GM08714 (cell line): ENCODE results near the gene MTMR12.
"Not testable (repeated sequence)": the region's sequence is repeated elsewhere in the genome, so short reads cannot be mapped to it uniquely, and the experiment has no call there.

Experiments
- H3K4me3 ChIP-seq: fragments of 200-500 bp; sonication (Bioruptor generic); 2 replicates; pipeline ENCODE4 v1.5.1; 2014; ENCODE audit warnings: mild to moderate bottlenecking, low read length, inconsistent platforms
- ZNF274 ChIP-seq: IDR thresholded peaks from 2 replicates; pipeline ENCODE4 v1.6.1; 2012; ENCODE audit warnings: mild to moderate bottlenecking, low read depth, low read length

The MTMR12 gene

DNA sequence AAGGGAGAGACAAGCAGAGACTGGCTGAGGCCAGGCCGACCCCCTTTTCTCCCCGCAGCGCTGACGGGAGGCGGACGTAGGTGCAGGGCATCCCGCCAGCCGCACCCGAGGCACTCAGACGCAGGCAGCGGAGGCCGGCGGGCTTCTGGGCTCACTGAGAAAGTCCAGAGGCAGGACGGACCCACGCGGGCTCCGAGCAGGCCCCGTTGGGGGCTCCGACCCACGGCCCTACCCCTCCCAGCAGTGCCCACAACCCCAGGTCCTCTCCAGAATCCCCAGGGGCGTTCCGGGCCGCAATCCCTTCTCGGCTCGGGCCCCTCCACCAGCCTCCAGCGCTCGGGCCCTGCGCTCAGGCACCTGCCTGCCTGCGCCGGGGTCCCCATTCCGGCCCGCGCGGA is 543 bp downstream of the MTMR12 start:
- peak overlapping the region; percentile 88 for H3K4me3 ChIP-seq
- TF ChIP-seq ZNF274, result no peak

DNA sequence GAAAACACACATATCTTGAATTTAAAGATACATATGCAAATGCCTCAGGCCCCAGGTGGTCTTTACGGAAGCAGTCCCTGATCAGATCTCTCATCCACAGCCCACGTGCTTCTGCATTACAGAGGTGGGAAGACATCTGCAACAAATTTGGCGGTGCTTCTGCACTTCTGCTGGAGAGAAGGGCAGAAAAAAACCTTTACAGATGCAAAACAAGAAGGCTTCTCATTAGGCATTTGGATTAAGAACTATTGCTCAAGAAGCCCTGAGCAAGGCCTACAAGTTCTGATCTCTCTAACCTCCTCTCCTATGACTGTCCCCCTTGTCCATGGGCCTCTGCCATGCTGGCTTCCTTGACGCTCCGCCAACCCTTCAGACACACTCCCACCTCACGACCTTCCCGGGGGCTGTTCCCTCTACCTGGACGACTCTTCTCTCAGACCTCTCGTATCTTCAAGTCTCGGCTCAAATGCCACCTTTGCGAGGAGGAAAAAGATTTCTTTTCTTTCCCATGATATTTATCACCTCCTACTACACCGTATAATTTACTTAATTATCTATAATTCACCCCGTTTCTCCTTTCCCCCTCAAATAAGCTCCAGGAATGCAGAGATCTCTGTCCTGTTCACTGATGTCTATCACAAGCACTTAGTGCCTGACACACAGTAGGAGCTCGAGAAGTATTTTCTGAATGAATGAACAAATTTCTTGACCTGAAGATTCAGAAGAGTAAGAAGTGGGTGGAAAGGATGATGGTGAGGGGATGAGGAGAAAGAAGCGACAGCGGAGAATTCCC is 1.1 kb downstream of the MTMR12 start:
- H3K4me3 ChIP-seq, result peak overlapping the region; percentile 88
- TF ChIP-seq ZNF274, result no peak

DNA sequence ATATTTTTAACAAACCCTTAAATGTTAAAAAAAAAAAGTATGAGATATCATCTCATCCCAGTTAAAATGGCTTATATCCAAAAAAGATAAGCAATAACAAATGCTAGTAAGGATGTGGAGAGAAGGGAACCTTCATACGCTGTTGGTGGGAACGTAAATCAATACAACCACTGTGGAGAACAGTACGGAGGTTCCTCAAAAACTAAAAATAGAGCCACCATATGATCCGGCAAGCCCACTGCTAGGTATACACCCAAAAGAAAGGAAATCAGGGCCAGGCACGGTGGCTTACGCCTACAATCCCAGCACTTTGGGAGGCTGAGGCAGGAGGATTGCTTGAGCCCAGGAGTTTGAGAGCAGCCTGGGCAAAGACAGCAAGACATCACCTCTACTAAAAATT is 3.0 kb downstream of the MTMR12 start:
- peak overlapping the region; percentile 42; the same call in 1 of the 2 replicates for H3K4me3 ChIP-seq
- no peak for TF ChIP-seq ZNF274

DNA sequence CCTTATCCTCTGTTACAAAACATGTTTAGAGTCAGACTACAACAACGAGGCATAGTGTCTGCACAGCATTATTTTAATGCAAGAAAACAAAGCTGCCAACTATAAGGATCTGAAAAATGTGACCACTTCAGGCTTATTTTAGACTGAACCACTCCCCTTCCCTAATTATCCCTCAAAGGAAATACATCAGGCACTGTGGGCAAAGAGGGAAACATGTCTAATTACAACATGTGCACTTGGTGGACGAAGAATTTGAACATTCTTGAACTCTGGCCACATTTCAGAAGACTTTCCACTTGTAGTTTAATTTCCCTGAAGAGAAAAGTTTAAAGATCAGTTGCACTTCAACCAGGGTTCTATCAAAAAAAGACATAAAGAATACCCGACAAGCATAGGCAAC is 3.8 kb downstream of the MTMR12 start:
- no peak overlapping the region for H3K4me3 ChIP-seq
- no peak for TF ChIP-seq ZNF274

DNA sequence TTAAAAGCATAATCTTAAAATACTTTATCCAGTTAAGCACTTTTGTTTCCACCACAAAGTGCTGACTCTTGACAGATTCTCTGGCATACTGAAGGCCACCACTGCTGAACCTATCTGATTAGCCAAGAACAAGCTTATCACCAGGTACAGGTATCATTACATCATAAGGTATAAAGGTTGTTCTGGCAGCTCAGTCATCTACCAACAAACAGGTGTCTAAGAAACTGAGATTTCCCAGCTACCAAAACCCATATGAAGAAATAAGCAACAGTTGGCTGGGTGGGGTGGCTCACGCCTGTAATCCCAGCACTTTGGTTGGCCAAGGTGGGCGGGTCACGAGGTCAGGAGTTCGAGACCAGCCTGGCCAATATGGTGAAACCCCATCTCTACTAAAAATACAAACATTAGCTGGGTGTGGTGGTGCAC is 5.0 kb downstream of the MTMR12 start:
- no peak overlapping the region for H3K4me3 ChIP-seq
- TF ChIP-seq ZNF274, result no peak

DNA sequence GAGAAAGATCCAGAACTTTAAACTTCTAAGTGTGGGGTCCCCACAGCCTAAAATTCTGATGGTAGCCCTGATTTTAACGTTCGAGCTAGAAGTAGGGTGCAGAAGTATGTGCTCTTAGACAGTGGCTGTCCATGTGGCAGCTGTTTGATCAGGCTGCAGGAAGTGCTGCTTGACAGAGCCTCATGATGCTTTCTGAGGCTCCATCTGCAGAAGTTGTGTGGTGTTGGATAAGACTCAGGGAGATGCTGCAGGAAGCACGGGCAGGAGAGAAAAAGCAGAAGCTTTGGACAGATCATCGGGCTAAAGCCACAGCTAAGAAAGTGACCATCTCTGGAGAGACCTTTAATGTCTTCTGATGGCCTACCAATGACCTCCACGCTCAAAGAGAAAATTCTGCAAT is 8.1 kb downstream of the MTMR12 start:
- no peak for TF ChIP-seq ZNF274
- no peak overlapping the region for H3K4me3 ChIP-seq

DNA sequence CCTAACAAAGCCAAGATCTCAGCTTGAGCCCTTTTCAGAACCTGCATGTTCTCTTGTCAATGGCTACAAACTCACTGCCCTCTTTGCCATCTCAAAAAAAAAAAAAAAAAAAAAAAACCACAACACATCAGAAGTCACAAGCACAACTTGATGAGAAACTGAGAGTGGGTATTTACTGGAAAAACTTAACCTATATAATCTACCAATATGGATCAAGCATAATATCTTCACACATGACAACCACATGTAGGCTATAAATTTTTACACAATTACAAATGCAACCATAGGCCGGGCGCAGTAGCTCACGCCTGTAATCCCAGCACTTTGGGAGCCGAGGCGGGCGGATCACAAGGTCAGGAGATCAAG is 9.0 kb downstream of the MTMR12 start:
- TF ChIP-seq ZNF274, result no peak
- H3K4me3 ChIP-seq, result no peak overlapping the region

DNA sequence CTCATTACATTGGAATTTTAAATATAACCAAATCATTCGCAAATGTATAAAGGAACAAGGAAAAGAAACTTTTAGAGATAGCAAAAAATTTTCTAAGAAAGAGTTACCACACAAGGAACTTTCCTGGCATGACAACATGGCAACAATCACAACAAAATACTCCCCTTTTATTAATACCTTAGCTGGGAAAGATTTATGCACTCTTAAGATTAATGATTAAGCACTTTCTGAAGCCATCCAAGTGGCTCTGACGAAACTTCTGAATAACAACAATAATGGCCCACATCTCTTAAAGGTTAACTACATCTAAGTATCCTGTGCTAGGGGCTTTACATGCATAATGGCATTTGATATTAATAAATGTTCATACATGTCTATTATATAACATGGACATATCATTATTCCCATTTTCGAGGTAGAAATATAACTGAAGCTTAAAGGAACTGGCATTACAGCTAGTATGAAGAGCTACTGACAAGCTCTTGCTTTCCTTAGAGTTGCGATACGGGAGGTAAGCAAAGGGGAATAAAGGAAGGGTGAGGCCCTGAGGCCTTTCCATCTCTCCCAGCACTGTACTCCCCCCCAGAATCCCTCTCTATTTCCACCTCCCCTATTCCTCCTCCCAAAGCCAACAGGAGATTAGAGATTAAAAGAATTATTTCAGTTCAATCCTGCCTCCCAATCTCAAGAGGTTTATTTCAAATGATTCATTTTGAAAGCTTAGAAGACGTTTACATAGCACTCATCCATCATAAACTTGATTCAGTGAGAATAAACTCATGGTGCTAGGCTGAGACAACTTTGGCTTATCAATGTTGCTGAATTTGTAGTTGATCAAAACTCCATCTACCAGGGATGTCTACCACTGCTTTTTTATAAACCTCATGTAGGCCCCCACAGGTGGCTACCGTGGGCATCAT is 9.6 kb downstream of the MTMR12 start:
- TF ChIP-seq ZNF274, result no peak
- no peak overlapping the region for H3K4me3 ChIP-seq

DNA sequence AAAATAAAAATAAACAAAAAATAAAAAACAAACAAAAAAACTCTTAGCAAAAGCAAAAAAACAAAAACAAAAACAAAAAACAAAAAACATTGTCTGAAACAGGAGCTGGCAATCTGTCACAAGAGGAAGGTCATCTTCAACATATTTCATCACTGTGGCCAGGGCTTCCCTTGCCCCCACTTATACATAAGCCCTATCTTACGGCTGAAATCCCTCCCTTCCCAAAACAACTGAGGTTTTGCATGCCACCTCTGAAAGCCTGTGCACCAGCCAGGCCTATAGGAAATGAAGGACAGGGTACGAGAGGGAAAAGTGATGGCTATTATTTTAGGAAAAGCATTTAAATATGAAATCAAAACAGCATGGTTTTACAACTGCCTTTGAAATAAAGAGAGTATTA is 10.8 kb downstream of the MTMR12 start:
- no peak for TF ChIP-seq ZNF274
- H3K4me3 ChIP-seq, result no peak overlapping the region

DNA sequence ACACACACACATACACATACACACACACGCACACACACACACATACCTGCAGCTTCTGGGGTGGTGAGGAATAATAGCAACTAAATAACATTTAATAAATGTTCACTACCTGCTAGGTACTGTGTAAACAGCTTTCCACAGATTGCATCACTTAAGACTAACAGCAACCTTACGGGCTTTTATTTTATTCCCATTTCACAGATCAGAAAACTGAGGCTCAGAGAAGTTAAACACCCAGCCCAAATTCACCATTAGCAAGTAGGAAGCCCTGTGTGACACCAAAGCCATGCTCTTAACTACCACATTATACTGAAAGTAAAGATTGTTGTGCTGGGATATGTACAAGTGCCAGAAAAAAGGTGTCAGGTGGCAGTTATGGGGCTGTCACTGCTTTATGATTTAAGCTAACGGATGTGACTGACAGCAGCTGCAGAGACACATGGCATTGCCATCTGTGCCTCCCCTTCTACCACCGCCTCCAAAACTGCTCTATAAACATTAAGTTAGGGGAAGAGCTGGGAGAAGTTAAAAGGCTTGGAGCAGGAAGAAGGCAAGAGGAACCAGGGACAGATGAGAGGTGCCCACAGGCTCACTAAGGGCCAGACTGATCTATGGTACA is 13.6 kb downstream of the MTMR12 start:
- no peak for TF ChIP-seq ZNF274
- H3K4me3 ChIP-seq, result no peak overlapping the region

DNA sequence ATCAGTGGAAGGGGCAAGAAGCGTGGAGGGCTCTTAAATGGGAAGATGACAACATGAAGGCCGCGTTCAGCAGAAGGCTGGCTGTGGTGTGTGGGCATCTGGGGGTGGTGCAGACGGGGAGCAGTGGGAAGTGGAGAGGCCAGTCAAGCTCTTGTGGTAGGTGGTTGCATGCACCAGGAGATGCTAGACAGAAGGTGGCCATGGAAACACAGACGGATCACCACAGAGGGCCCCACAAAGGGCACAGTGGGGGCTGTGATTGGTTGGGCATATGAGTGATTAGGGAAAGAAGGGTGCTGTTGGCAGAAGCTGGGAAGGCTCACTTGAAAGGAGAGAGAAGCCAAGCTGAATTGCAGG is 14.7 kb downstream of the MTMR12 start:
- no peak overlapping the region for H3K4me3 ChIP-seq
- TF ChIP-seq ZNF274, result no peak

DNA sequence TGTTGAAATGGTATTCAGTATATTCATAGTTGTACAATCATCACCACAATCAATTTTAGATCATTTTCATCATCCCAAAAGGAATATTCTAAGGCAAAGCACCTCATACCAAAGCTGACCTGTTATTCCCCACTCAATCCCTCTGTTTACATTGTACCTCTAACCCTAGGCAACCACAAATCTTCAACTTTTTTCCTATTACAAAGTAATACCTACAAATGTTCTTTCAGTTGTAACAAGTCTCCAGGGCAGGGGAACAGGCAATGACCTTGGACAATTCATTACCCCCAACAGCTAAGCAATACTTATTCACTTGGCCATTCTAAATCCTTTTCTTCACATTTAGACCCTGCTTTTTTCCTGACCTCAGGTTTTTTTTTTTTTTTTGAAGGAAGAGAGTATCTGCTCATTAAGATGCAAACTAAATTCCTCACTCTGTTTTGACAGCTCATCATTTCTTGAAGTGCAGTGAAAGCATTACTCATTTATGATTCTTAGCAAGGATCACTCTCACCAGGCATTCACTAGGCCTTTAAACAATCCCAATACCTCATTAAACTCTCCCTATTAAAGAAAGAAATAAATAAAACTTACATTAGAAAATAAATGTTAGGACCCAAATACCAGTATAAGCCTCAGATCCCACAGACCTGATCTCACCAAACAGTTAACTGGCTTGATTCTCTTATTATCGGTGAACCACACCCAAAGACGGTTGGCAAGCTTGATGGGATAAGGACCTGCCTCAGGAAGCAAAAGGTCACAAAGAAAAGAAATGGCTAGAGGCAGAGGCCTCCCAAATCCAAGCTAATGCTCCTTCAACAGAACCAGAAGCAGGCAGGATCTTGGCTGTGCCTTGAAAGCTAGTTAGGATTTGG is 15.3 kb downstream of the MTMR12 start:
- no peak for TF ChIP-seq ZNF274

DNA sequence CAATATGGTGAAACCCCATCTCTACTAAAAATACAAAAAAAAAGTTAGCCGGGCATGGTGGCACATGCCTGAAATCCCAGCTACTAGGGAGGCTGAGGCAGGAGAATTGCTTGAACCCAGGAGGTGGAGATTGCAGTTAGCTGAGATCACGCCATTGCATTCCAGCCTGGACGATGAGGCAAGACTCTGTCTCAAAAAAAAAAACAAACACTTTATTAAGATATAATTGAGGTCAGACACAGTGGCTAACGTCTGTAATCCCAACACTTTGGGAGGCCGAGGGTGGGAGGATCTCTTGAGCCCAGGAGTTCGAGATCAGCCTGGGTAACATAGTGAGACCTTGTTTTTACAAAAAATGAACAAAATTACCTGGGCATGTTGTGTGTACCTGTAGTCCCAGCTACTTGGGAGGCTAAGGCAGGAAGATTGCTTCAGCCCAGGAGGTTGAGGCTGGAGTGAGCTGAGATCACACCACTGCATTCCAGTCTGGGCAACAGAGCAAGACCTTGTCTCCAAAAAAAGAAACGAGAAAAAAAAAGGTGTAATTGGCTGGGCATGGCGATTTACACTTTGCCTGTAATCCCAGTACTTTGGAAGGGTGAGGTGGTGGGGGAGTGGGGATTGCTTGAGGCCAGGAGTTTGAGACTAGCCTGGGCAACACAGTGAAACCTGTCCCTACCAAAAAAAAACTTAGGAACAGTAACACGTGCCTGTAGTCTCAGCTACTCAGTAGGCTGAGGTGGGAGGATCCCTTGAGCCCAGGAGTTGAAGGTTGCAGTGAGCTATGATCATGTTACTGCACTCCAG is 16.6 kb downstream of the MTMR12 start:
- not testable (repeated sequence) for H3K4me3 ChIP-seq

More for the DNA sequence above, 15.3 kb downstream of the MTMR12 start:
- H3K4me3 ChIP-seq, result no peak overlapping the region
